ENCODE results near the gene CCBE1.
"Not testable (repeated sequence)": the region's sequence is repeated elsewhere in the genome, so short reads cannot be mapped to it uniquely, and the experiment has no call there.

The CCBE1 gene

GRCh38 chr18:59650266-59650820 is 46.9 kb downstream of the CCBE1 start:
- no peak overlapping the region for H3K4me3 ChIP-seq (replicated peaks; ENCODE audit: low read depth, low read length)
- no peak for DNase-seq (ENCODE audit: extremely low read depth, low read depth)
- TF ChIP-seq CTCF (IDR thresholded peaks at IDR 0.05; ENCODE audit: low read depth, low read length, missing control alignments): no peak

- no peak overlapping the region for H3K4me3 ChIP-seq (replicated peaks; ENCODE audit: low read depth, low read length)
- no peak for DNase-seq (ENCODE audit: extremely low read depth, low read depth)
- no peak for TF ChIP-seq CTCF (IDR thresholded peaks at IDR 0.05; ENCODE audit: low read depth, low read length, missing control alignments)
Measured at GRCh38 chr18:59649591-59649990, 47.6 kb downstream of the CCBE1 start.

- not testable (repeated sequence) for H3K4me3 ChIP-seq (replicated peaks; ENCODE audit: low read depth, low read length); DNase-seq (ENCODE audit: extremely low read depth, low read depth)
Measured at GRCh38 chr18:59648469-59648868, 48.8 kb downstream of the CCBE1 start.

GRCh38 chr18:59646963-59647307 is 50.3 kb downstream of the CCBE1 start:
- no peak for DNase-seq (ENCODE audit: extremely low read depth, low read depth)
- no peak overlapping the region for H3K4me3 ChIP-seq (replicated peaks; ENCODE audit: low read depth, low read length)
- no peak for TF ChIP-seq CTCF (IDR thresholded peaks at IDR 0.05; ENCODE audit: low read depth, low read length, missing control alignments)

GRCh38 chr18:59646228-59646962 is 50.8 kb downstream of the CCBE1 start:
- H3K4me3 ChIP-seq (replicated peaks; ENCODE audit: low read depth, low read length): no peak overlapping the region
- peak; percentile 25 for TF ChIP-seq CTCF (IDR thresholded peaks at IDR 0.05; ENCODE audit: low read depth, low read length, missing control alignments)
- DNase-seq (ENCODE audit: extremely low read depth, low read depth): no peak

- TF ChIP-seq CTCF (IDR thresholded peaks at IDR 0.05; ENCODE audit: low read depth, low read length, missing control alignments): no peak
- DNase-seq (ENCODE audit: extremely low read depth, low read depth): no peak
- no peak overlapping the region for H3K4me3 ChIP-seq (replicated peaks; ENCODE audit: low read depth, low read length)
Measured at GRCh38 chr18:59643740-59644139, 53.5 kb downstream of the CCBE1 start.

GRCh38 chr18:59640721-59641120 is 56.5 kb downstream of the CCBE1 start:
- no peak for TF ChIP-seq CTCF (IDR thresholded peaks at IDR 0.05; ENCODE audit: low read depth, low read length, missing control alignments)
- H3K4me3 ChIP-seq (replicated peaks; ENCODE audit: low read depth, low read length): no peak overlapping the region
- DNase-seq (ENCODE audit: extremely low read depth, low read depth): no peak

All from HFF-Myc (cell line).